Thyroid gland (tissue), 4 donors: ENCODE results near the gene TMEM132D.

Experiments used
- POLR2A ChIP-seq, 2 donors: fragments of 450-650 bp; IDR thresholded peaks; one replicate each; pipeline ENCODE4 v1.6.1; 2017; ENCODE audit warnings: antibody characterized with exemption in 2 of 2, mild to moderate bottlenecking in 2 of 2, moderate library complexity in 1 of 2
- TF ChIP-seq, protein P1 (sequence below), 6 experiments: fragments of 200-600 bp in 3 of 6; fragments of 450-650 bp in 3 of 6; sonication (generic) in 3 of 6; IDR thresholded peaks; one replicate each; pipeline ENCODE4 v1.5.1; 2016 to 2019; ENCODE audit warnings: antibody characterized with exemption in 6 of 6, mild to moderate bottlenecking in 2 of 6, inconsistent platforms in 1 of 6, moderate library complexity in 1 of 6

DNA sequence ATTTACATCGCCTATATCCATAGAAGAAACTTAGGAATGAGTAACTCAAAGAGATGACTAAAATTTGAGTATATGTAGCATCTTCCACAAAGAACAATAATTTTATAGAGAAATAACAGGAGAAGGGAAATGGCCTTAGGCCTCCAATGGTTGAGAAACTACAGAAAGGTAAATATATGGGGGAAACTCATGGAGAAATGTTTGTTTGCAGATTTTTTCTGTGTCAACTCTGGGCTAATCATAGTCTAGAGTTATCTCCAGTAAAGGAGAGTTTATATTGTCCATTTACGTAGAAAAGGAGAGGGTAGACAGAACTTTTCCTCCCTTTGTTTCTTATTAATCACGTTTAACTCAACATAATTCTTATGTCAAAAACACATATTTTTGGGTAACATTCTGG is 806.4 kb downstream of the TMEM132D start:
- no peak for TF ChIP-seq POLR2A (IDR thresholded peaks at IDR 0.05)
- TF ChIP-seq, protein P1, sequence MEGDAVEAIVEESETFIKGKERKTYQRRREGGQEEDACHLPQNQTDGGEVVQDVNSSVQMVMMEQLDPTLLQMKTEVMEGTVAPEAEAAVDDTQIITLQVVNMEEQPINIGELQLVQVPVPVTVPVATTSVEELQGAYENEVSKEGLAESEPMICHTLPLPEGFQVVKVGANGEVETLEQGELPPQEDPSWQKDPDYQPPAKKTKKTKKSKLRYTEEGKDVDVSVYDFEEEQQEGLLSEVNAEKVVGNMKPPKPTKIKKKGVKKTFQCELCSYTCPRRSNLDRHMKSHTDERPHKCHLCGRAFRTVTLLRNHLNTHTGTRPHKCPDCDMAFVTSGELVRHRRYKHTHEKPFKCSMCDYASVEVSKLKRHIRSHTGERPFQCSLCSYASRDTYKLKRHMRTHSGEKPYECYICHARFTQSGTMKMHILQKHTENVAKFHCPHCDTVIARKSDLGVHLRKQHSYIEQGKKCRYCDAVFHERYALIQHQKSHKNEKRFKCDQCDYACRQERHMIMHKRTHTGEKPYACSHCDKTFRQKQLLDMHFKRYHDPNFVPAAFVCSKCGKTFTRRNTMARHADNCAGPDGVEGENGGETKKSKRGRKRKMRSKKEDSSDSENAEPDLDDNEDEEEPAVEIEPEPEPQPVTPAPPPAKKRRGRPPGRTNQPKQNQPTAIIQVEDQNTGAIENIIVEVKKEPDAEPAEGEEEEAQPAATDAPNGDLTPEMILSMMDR (IDR thresholded peaks at IDR 0.05), result no peak
